Measurements from ENCODE around the gene CD300LB.

Gene CD300LB

DNA sequence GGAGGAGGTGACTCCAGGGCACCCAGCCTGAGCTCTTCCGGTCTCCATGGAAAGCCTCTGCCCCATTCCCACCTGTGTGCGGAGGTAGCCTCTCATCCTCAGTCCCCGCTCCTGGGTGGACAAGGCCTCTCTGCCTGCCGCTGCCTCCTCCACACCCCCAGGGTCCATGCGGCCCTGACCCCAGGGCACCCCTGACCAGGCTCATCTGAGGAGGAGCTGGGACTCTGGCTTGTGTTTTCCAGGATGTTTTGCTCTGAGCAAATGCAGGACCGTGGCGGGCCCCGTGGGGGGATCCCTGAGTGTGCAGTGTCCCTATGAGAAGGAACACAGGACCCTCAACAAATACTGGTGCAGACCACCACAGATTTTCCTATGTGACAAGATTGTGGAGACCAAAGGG, 58.0 kb downstream of the CD300LB start:
- peaks cover 3% of the 10 kb centered on the region; the same call in 1 of the 2 replicates for H3K79me2 ChIP-seq (ENCODE audit: insufficient read depth, low read length)
- H4K20me1 ChIP-seq (ENCODE audit: insufficient read depth, low read length) = 0 out of 2 replicates have a peak, but pooled peaks cover 2% of the 10 kb centered on the region
- no peak overlapping the region for H2AFZ ChIP-seq (ENCODE audit: low read depth, low read length)
- no peak overlapping the region for H3K4me3 ChIP-seq (ENCODE audit: low read depth in 1 of 2, low read length in 2 of 2)
- no peak for ATAC-seq (ENCODE audit: insufficient read depth, low read depth)
- no peak overlapping the region for H3K4me2 ChIP-seq (ENCODE audit: insufficient read depth, low read length)
- H3K9me3 ChIP-seq (ENCODE audit: insufficient read depth, low read length, severe bottlenecking) = peaks cover 15% of the 10 kb centered on the region
- no peak overlapping the region for H3K27ac ChIP-seq (ENCODE audit: low read length)
- H3K27me3 ChIP-seq (ENCODE audit: insufficient read depth, low read length, poor library complexity) = peaks cover 9% of the 10 kb centered on the region
- no peak for DNase-seq
- peaks cover 17% of the 10 kb centered on the region for H3K36me3 ChIP-seq (ENCODE audit: insufficient read depth, low read length)
- no peak for TF ChIP-seq EZH2 (IDR thresholded peaks at IDR 0.05; ENCODE audit: borderline replicate concordance, low read depth, low read length, severe bottlenecking)
- TF ChIP-seq, protein P1, sequence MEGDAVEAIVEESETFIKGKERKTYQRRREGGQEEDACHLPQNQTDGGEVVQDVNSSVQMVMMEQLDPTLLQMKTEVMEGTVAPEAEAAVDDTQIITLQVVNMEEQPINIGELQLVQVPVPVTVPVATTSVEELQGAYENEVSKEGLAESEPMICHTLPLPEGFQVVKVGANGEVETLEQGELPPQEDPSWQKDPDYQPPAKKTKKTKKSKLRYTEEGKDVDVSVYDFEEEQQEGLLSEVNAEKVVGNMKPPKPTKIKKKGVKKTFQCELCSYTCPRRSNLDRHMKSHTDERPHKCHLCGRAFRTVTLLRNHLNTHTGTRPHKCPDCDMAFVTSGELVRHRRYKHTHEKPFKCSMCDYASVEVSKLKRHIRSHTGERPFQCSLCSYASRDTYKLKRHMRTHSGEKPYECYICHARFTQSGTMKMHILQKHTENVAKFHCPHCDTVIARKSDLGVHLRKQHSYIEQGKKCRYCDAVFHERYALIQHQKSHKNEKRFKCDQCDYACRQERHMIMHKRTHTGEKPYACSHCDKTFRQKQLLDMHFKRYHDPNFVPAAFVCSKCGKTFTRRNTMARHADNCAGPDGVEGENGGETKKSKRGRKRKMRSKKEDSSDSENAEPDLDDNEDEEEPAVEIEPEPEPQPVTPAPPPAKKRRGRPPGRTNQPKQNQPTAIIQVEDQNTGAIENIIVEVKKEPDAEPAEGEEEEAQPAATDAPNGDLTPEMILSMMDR (IDR thresholded peaks at IDR 0.05; ENCODE audit: borderline replicate concordance, extremely low read depth, low read length, poor library complexity, severe bottlenecking) = no peak
- H3K9ac ChIP-seq (ENCODE audit: low read depth, low read length) = no peak overlapping the region
- peaks cover 36% of the 10 kb centered on the region for H3K4me1 ChIP-seq (ENCODE audit: insufficient read depth, low read length)

DNA sequence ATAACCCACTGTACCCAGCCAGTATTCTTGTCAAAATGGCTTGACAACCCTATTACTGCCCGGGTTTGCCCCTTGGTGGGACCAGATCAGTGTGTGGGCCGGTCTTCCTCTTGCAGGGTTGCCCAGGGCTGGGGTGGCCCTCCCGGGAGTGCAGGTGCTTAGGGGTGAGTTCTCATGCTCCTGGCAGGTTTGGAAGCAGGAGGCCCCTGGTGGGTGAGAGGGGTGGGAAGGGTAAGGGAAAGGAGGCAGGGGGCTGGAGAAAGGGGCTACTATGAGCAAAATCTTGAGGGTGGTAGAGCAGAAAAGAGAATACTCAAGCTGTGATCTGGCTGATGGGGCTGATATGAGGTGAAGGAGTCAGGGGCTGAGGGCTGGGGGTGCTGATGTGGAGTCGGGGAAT, 58.4 kb downstream of the CD300LB start:
- Histone ChIP-seq H4K20me1 (ENCODE audit: insufficient read depth, low read length) (0 out of 2 replicates have a peak, but pooled peaks cover 2% of the 10 kb centered on the region), H3K27ac (ENCODE audit: low read length) (no peak overlapping the region), H3K4me2 (ENCODE audit: insufficient read depth, low read length) (no peak overlapping the region), H3K36me3 (ENCODE audit: insufficient read depth, low read length) (peaks cover 17% of the 10 kb centered on the region), H3K4me3 (ENCODE audit: low read depth in 1 of 2, low read length in 2 of 2) (no peak overlapping the region), H3K9me3 (ENCODE audit: insufficient read depth, low read length, severe bottlenecking) (peaks cover 15% of the 10 kb centered on the region), H3K27me3 (ENCODE audit: insufficient read depth, low read length, poor library complexity) (peaks cover 9% of the 10 kb centered on the region), H3K9ac (ENCODE audit: low read depth, low read length) (no peak overlapping the region), H3K4me1 (ENCODE audit: insufficient read depth, low read length) (peaks cover 32% of the 10 kb centered on the region), H3K79me2 (ENCODE audit: insufficient read depth, low read length) (peaks cover 3% of the 10 kb centered on the region; the same call in 1 of the 2 replicates), H2AFZ (ENCODE audit: low read depth, low read length) (no peak overlapping the region)
- DNase-seq (no peak), ATAC-seq (ENCODE audit: insufficient read depth, low read depth) (no peak)
- TF ChIP-seq, protein P1 (IDR thresholded peaks at IDR 0.05; ENCODE audit: borderline replicate concordance, extremely low read depth, low read length, poor library complexity, severe bottlenecking) = no peak
- no peak for TF ChIP-seq EZH2 (IDR thresholded peaks at IDR 0.05; ENCODE audit: borderline replicate concordance, low read depth, low read length, severe bottlenecking)

DNA sequence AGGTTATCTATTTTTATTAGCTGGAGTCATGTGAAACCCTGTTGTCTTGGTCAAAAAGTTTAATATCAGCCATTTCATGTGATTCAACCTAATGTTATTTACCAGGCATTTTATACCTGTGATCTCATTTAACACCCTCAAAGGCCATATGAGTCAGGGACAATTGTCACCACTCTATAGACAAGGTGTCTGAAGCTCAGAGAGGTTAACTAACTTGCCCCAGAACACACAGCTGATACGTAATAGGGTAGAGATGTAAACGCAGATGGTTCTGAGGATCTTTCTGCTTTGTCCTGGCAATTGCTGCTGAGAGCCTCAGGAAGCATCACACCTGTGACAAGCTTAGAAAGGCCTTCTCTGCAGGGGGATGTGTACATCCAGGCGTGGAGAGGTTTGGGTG, 59.9 kb downstream of the CD300LB start:
- TF ChIP-seq EZH2 (IDR thresholded peaks at IDR 0.05; ENCODE audit: borderline replicate concordance, low read depth, low read length, severe bottlenecking) = no peak
- TF ChIP-seq, protein P1 (IDR thresholded peaks at IDR 0.05; ENCODE audit: borderline replicate concordance, extremely low read depth, low read length, poor library complexity, severe bottlenecking) = no peak
- H3K27me3 ChIP-seq (ENCODE audit: insufficient read depth, low read length, poor library complexity) = peaks cover 22% of the 10 kb centered on the region
- H3K4me3 ChIP-seq (ENCODE audit: low read depth in 1 of 2, low read length in 2 of 2) = no peak overlapping the region
- H3K9ac ChIP-seq (ENCODE audit: low read depth, low read length) = no peak overlapping the region
- ATAC-seq (ENCODE audit: insufficient read depth, low read depth) (no peak), DNase-seq (no peak)
- peaks cover 32% of the 10 kb centered on the region for H3K4me1 ChIP-seq (ENCODE audit: insufficient read depth, low read length)
- peaks cover 7% of the 10 kb centered on the region; the same call in 1 of the 2 replicates for H4K20me1 ChIP-seq (ENCODE audit: insufficient read depth, low read length)
- no peak overlapping the region for H3K27ac ChIP-seq (ENCODE audit: low read length)
- no peak overlapping the region for H3K4me2 ChIP-seq (ENCODE audit: insufficient read depth, low read length)
- H3K36me3 ChIP-seq (ENCODE audit: insufficient read depth, low read length) = peaks cover 17% of the 10 kb centered on the region
- peaks cover 13% of the 10 kb centered on the region for H3K9me3 ChIP-seq (ENCODE audit: insufficient read depth, low read length, severe bottlenecking)
- H2AFZ ChIP-seq (ENCODE audit: low read depth, low read length) = no peak overlapping the region
- H3K79me2 ChIP-seq (ENCODE audit: insufficient read depth, low read length) = peaks cover 7% of the 10 kb centered on the region; the same call in 1 of the 2 replicates

Data from DND-41 (cell line).